ENCODE results near the gene ZNF2.
"Not testable (repeated sequence)": the region's sequence is repeated elsewhere in the genome, so short reads cannot be mapped to it uniquely, and the experiment has no call there.

ZNF2 gene

GRCh38 chr2:95171902-95172301 is 6.3 kb downstream of the ZNF2 start:
- 84% methylated on average over 5 of the region's 7 CpGs for WGBS (ENCODE audit: insufficient coverage)
- H3K27me3 ChIP-seq (replicated peaks in 2 of 5; ENCODE audit: control insufficient read depth in 4 of 5, insufficient read depth in 5 of 5, low read length in 4 of 5): no peaks in the 10 kb centered on the region
- H3K9me3 ChIP-seq (ENCODE audit: control extremely low read depth in 1 of 5, control insufficient read depth in 4 of 5, insufficient read depth in 2 of 5, low read depth in 1 of 5, low read length in 4 of 5): peaks cover 0 to 51% (median 13%) of the 10 kb centered on the region in 5 experiments
- no peak for DNase-seq
- no peaks in the 10 kb centered on the region for H3K4me1 ChIP-seq (ENCODE audit: control extremely low read depth in 1 of 4, control insufficient read depth in 4 of 4, insufficient read depth in 4 of 4, low read length in 3 of 4)
- no peak overlapping the region for H3K4me3 ChIP-seq (ENCODE audit: control insufficient read depth in 1 of 7, extremely low read depth in 1 of 7, insufficient read depth in 4 of 7, low read depth in 2 of 7, low read length in 6 of 7)
- CTCF ChIA-PET: no interaction called here
- no peak overlapping the region for H3K27ac ChIP-seq (ENCODE audit: insufficient read depth in 1 of 2, low read depth in 1 of 2, low read length in 2 of 2, poor library complexity in 1 of 2, severe bottlenecking in 2 of 2)
- H3K36me3 ChIP-seq (ENCODE audit: control insufficient read depth in 4 of 4, insufficient read depth in 4 of 4, low read length in 3 of 4): peaks cover 3 to 14% (median 7%) of the 10 kb centered on the region in 4 experiments
- POLR2A ChIA-PET: no interaction called here

- Histone ChIP-seq H3K4me3 (ENCODE audit: control insufficient read depth in 1 of 7, extremely low read depth in 1 of 7, insufficient read depth in 4 of 7, low read depth in 2 of 7, low read length in 6 of 7) (no peak overlapping the region), H3K9me3 (ENCODE audit: control extremely low read depth in 1 of 5, control insufficient read depth in 4 of 5, insufficient read depth in 2 of 5, low read depth in 1 of 5, low read length in 4 of 5) (peaks cover 0 to 60% (median 11%) of the 10 kb centered on the region in 5 experiments), H3K36me3 (ENCODE audit: control insufficient read depth in 4 of 4, insufficient read depth in 4 of 4, low read length in 3 of 4) (peaks cover 14 to 31% (median 19%) of the 10 kb centered on the region in 4 experiments), H3K27me3 (replicated peaks in 2 of 5; ENCODE audit: control insufficient read depth in 4 of 5, insufficient read depth in 5 of 5, low read length in 4 of 5) (no peaks in the 10 kb centered on the region), H3K27ac (ENCODE audit: insufficient read depth in 1 of 2, low read depth in 1 of 2, low read length in 2 of 2, poor library complexity in 1 of 2, severe bottlenecking in 2 of 2) (no peak overlapping the region), H3K4me1 (ENCODE audit: control extremely low read depth in 1 of 4, control insufficient read depth in 4 of 4, insufficient read depth in 4 of 4, low read length in 3 of 4) (no peaks in the 10 kb centered on the region)
- no peak for DNase-seq
- 100% methylated on average over 2 of the region's 2 CpGs for whole genome bisulfite sequencing (ENCODE audit: insufficient coverage)
- CTCF ChIA-PET: no interaction called here
- POLR2A ChIA-PET: no interaction called here
Measured at GRCh38 chr2:95174031-95174542, 8.5 kb downstream of the ZNF2 start.

- Histone ChIP-seq H3K4me3 (ENCODE audit: control insufficient read depth in 1 of 7, extremely low read depth in 1 of 7, insufficient read depth in 4 of 7, low read depth in 2 of 7, low read length in 6 of 7) (no peak overlapping the region), H3K27me3 (replicated peaks in 2 of 5; ENCODE audit: control insufficient read depth in 4 of 5, insufficient read depth in 5 of 5, low read length in 4 of 5) (no peaks in the 10 kb centered on the region), H3K36me3 (ENCODE audit: control insufficient read depth in 4 of 4, insufficient read depth in 4 of 4, low read length in 3 of 4) (peaks cover 37 to 70% (median 52%) of the 10 kb centered on the region in 4 experiments), H3K27ac (ENCODE audit: insufficient read depth in 1 of 2, low read depth in 1 of 2, low read length in 2 of 2, poor library complexity in 1 of 2, severe bottlenecking in 2 of 2) (no peak overlapping the region), H3K4me1 (ENCODE audit: control extremely low read depth in 1 of 4, control insufficient read depth in 4 of 4, insufficient read depth in 4 of 4, low read length in 3 of 4) (no peaks in the 10 kb centered on the region), H3K9me3 (ENCODE audit: control extremely low read depth in 1 of 5, control insufficient read depth in 4 of 5, insufficient read depth in 2 of 5, low read depth in 1 of 5, low read length in 4 of 5) (peaks cover 0 to 75% (median 30%) of the 10 kb centered on the region in 5 experiments)
- CTCF ChIA-PET: interaction anchor here (1.1 kb wide), 1 partner anchor 11 kb away, joined by 4 read pairs; no protein-coding TSS in a partner anchor
- DNase-seq: no peak
- POLR2A ChIA-PET: no interaction called here
- 97% methylated on average over 5 of the region's 7 CpGs for WGBS (ENCODE audit: insufficient coverage)
Measured at GRCh38 chr2:95179451-95179850, 13.8 kb downstream of the ZNF2 start.

DNA sequence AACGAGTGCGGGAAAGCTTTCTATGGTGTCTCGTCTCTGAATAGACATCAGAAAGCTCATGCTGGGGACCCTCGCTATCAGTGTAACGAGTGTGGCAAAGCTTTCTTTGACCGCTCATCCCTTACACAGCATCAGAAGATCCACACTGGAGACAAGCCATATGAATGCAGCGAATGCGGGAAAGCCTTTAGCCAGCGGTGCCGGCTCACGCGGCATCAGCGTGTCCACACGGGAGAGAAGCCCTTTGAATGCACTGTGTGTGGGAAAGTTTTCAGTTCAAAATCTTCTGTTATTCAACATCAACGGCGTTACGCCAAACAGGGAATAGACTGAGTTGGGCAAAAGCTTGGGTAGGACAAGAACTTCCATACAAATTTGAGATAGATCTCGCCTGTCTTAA is 16.2 kb downstream of the ZNF2 start:
- no peak overlapping the region for H3K27ac ChIP-seq (ENCODE audit: insufficient read depth in 1 of 2, low read depth in 1 of 2, low read length in 2 of 2, poor library complexity in 1 of 2, severe bottlenecking in 2 of 2)
- peaks cover 0 to 55% (median 20%) of the 10 kb centered on the region in 5 experiments for H3K9me3 ChIP-seq (ENCODE audit: control extremely low read depth in 1 of 5, control insufficient read depth in 4 of 5, insufficient read depth in 2 of 5, low read depth in 1 of 5, low read length in 4 of 5)
- no peaks in the 10 kb centered on the region for H3K4me1 ChIP-seq (ENCODE audit: control extremely low read depth in 1 of 4, control insufficient read depth in 4 of 4, insufficient read depth in 4 of 4, low read length in 3 of 4)
- H3K36me3 ChIP-seq (ENCODE audit: control insufficient read depth in 4 of 4, insufficient read depth in 4 of 4, low read length in 3 of 4): peaks cover 31 to 59% (median 48%) of the 10 kb centered on the region in 4 experiments
- DNase-seq: no peak
- WGBS (ENCODE audit: insufficient coverage): 98% methylated on average over 14 of the region's 18 CpGs
- no peaks in the 10 kb centered on the region for H3K27me3 ChIP-seq (replicated peaks in 2 of 5; ENCODE audit: control insufficient read depth in 4 of 5, insufficient read depth in 5 of 5, low read length in 4 of 5)
- ChIA-PET POLR2A (no interaction called here), CTCF (no interaction called here)
- H3K4me3 ChIP-seq (ENCODE audit: control insufficient read depth in 1 of 7, extremely low read depth in 1 of 7, insufficient read depth in 4 of 7, low read depth in 2 of 7, low read length in 6 of 7): peak overlapping the region in 1 of 7 experiments; percentile 1

DNA sequence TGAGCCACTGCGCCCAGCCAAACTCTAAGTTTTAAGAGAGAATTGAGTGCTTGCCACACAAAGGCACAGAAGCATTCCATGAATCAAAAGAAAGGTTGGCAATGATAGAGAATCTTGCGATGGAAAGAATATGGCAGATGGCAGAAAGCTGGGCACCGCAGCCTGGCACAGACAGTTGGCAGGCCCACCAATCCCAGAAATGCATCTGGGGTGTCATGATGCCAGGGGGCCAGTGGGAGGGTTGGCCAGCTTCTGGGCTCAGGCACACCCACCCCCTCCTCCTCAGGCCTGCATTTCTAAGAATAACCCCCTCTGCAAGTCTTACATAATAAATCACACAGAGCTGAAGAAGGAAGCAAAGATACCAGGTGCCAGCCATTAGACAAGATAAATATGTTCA is 19.6 kb downstream of the ZNF2 start:
- Histone ChIP-seq H3K4me3 (ENCODE audit: control insufficient read depth in 1 of 7, extremely low read depth in 1 of 7, insufficient read depth in 4 of 7, low read depth in 2 of 7, low read length in 6 of 7) (no peak overlapping the region), H3K27me3 (replicated peaks in 2 of 5; ENCODE audit: control insufficient read depth in 4 of 5, insufficient read depth in 5 of 5, low read length in 4 of 5) (peaks cover 0 to 3% (median 0%) of the 10 kb centered on the region in 5 experiments), H3K36me3 (ENCODE audit: control insufficient read depth in 4 of 4, insufficient read depth in 4 of 4, low read length in 3 of 4) (peaks cover 15 to 32% (median 27%) of the 10 kb centered on the region in 4 experiments), H3K9me3 (ENCODE audit: control extremely low read depth in 1 of 5, control insufficient read depth in 4 of 5, insufficient read depth in 2 of 5, low read depth in 1 of 5, low read length in 4 of 5) (peaks cover 0 to 33% (median 19%) of the 10 kb centered on the region in 5 experiments), H3K27ac (ENCODE audit: insufficient read depth in 1 of 2, low read depth in 1 of 2, low read length in 2 of 2, poor library complexity in 1 of 2, severe bottlenecking in 2 of 2) (no peak overlapping the region), H3K4me1 (ENCODE audit: control extremely low read depth in 1 of 4, control insufficient read depth in 4 of 4, insufficient read depth in 4 of 4, low read length in 3 of 4) (no peaks in the 10 kb centered on the region)
- no peak for DNase-seq
- 89% methylated on average over 1 of the region's 3 CpGs for WGBS (ENCODE audit: insufficient coverage)
- POLR2A ChIA-PET: no interaction called here
- CTCF ChIA-PET: no interaction called here

DNA sequence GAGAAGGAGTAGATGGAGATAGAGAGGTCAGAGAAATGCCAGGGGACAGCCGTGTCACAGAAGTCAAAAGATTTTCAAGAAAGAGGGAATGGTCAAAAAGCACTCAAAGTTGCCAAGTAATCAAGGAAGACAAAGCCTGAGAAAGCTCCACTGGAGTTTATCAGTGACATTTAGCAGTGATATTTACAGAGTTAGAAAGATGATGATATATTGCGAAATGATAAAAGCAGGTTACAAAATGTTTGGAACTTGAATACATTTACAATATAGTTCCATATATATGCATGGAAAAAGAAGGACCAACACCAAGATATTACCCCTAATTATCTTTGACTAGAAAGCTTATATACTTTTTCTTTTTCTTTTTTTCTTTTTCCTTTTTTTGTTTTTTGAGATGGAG is 20.4 kb downstream of the ZNF2 start:
- H3K4me1 ChIP-seq (ENCODE audit: control extremely low read depth in 1 of 4, control insufficient read depth in 4 of 4, insufficient read depth in 4 of 4, low read length in 3 of 4): no peaks in the 10 kb centered on the region
- no peak overlapping the region for H3K27ac ChIP-seq (ENCODE audit: insufficient read depth in 1 of 2, low read depth in 1 of 2, low read length in 2 of 2, poor library complexity in 1 of 2, severe bottlenecking in 2 of 2)
- 100% methylated on average over 1 of the region's 2 CpGs for WGBS (ENCODE audit: insufficient coverage)
- CTCF ChIA-PET: no interaction called here
- H3K4me3 ChIP-seq (ENCODE audit: control insufficient read depth in 1 of 7, extremely low read depth in 1 of 7, insufficient read depth in 4 of 7, low read depth in 2 of 7, low read length in 6 of 7): no peak overlapping the region
- peaks cover 13 to 24% (median 22%) of the 10 kb centered on the region in 4 experiments for H3K36me3 ChIP-seq (ENCODE audit: control insufficient read depth in 4 of 4, insufficient read depth in 4 of 4, low read length in 3 of 4)
- H3K9me3 ChIP-seq (ENCODE audit: control extremely low read depth in 1 of 5, control insufficient read depth in 4 of 5, insufficient read depth in 2 of 5, low read depth in 1 of 5, low read length in 4 of 5): peaks cover 0 to 28% (median 15%) of the 10 kb centered on the region in 5 experiments
- POLR2A ChIA-PET: no interaction called here
- H3K27me3 ChIP-seq (replicated peaks in 2 of 5; ENCODE audit: control insufficient read depth in 4 of 5, insufficient read depth in 5 of 5, low read length in 4 of 5): peaks cover 0 to 6% (median 4%) of the 10 kb centered on the region in 5 experiments
- DNase-seq: no peak

GRCh38 chr2:95192956-95193355 is 27.3 kb downstream of the ZNF2 start:
- H3K9me3 ChIP-seq (ENCODE audit: control extremely low read depth in 1 of 5, control insufficient read depth in 4 of 5, insufficient read depth in 2 of 5, low read depth in 1 of 5, low read length in 4 of 5); POLR2A ChIA-PET; H3K4me1 ChIP-seq (ENCODE audit: control extremely low read depth in 1 of 4, control insufficient read depth in 4 of 4, insufficient read depth in 4 of 4, low read length in 3 of 4); H3K36me3 ChIP-seq (ENCODE audit: control insufficient read depth in 4 of 4, insufficient read depth in 4 of 4, low read length in 3 of 4); H3K4me3 ChIP-seq (ENCODE audit: control insufficient read depth in 1 of 7, extremely low read depth in 1 of 7, insufficient read depth in 4 of 7, low read depth in 2 of 7, low read length in 6 of 7); H3K27ac ChIP-seq (ENCODE audit: insufficient read depth in 1 of 2, low read depth in 1 of 2, low read length in 2 of 2, poor library complexity in 1 of 2, severe bottlenecking in 2 of 2): not testable (repeated sequence)
- peaks cover 0 to 10% (median 4%) of the 10 kb centered on the region in 5 experiments for H3K27me3 ChIP-seq (replicated peaks in 2 of 5; ENCODE audit: control insufficient read depth in 4 of 5, insufficient read depth in 5 of 5, low read length in 4 of 5)
- 3% methylated on average over 5 of the region's 15 CpGs for WGBS (ENCODE audit: insufficient coverage)
- CTCF ChIA-PET: interaction anchor here (1.1 kb wide), 1 partner anchor 109 kb away, joined by 3 read pairs; no protein-coding TSS in a partner anchor
- DNase-seq: peak in 2 of 3 donors; percentile 13 to 36
